H1 (cell line): ENCODE data around the gene PRR35. TPM values are rescaled to one million over a fixed set of nuclear protein-coding genes. Genes with fewer than 3 reads are reported as not detected.

Source experiments
- CTCF ChIA-PET: fragments of 300-600 bp; sonication (Branson Sonifier 250); formaldehyde crosslinking; loops from one replicate; lab custom pipeline; 2021; ENCODE audit not compliant: partially characterized antibody; lab: Charles Lee
- POLR2A ChIA-PET: fragments of 300-600 bp; sonication (Branson Sonifier 250); formaldehyde crosslinking; loops from one replicate; lab custom pipeline; 2021; ENCODE audit warnings: inconsistent platforms; ENCODE audit not compliant: partially characterized antibody; lab: Charles Lee
- DNase-seq, 2 experiments: peaks; one replicate each; pipeline versions ENCODE4 v3.0.0 to v3.0.0-alpha.2; 2010 to 2022; ENCODE audit warnings: low spot score in 2 of 2, low read depth in 1 of 2, mixed read lengths in 1 of 2
- FAIRE-seq: peaks from 2 replicates; lab custom pipeline; 2011; peaks lifted over from hg19 to GRCh38; lab: Jason Lieb, UNC
- H2AFZ ChIP-seq: 2 replicates; pipeline ENCODE4 v1.8.1; 2012; ENCODE audit warnings: low read length, inconsistent platforms
- H2AK5ac ChIP-seq: 2 replicates; pipeline ENCODE4 v1.6.1; 2013; ENCODE audit warnings: low read depth, low read length
- H2BK120ac ChIP-seq: replicated peaks from 2 replicates; pipeline ENCODE3; 2013; ENCODE audit warnings: low read depth, low read length, inconsistent platforms
- H2BK12ac ChIP-seq: 2 replicates; pipeline ENCODE4 v1.6.1; 2013; ENCODE audit warnings: low read depth, low read length
- H2BK15ac ChIP-seq: 2 replicates; pipeline ENCODE4 v1.6.1; 2013; ENCODE audit warnings: low read length
- H2BK20ac ChIP-seq: 2 replicates; pipeline ENCODE4 v1.6.1; 2013; ENCODE audit warnings: low read length
- H2BK5ac ChIP-seq: 2 replicates; pipeline ENCODE4 v1.6.1; 2013; ENCODE audit warnings: low read depth, low read length
- H3K14ac ChIP-seq: 2 replicates; pipeline ENCODE4 v1.6.1; 2013; ENCODE audit warnings: inconsistent platforms; ENCODE audit not compliant: insufficient read length
- H3K18ac ChIP-seq: 2 replicates; pipeline ENCODE4 v1.6.1; 2013; ENCODE audit warnings: low read length; ENCODE audit errors: extremely low read depth
- H3K23ac ChIP-seq: 2 replicates; pipeline ENCODE4 v1.6.1; 2013; ENCODE audit warnings: inconsistent platforms; ENCODE audit not compliant: insufficient read length
- H3K23me2 ChIP-seq: 2 replicates; pipeline ENCODE4 v1.6.1; 2013; ENCODE audit warnings: low read depth, low read length
- H3K27ac ChIP-seq: 2 replicates; pipeline ENCODE4 v1.6.1; 2011; ENCODE audit warnings: low read depth, low read length, inconsistent platforms
- H3K27me3 ChIP-seq, 4 experiments: replicated peaks in 1 of 4; 1 replicate in 1 of 4; 2 replicates in 3 of 4; pipeline versions ENCODE4 v1.6.1 to v1.8.1; 2011 to 2013; ENCODE audit warnings: low read length in 3 of 4, mild to moderate bottlenecking in 3 of 4, inconsistent platforms in 2 of 4, mixed read lengths in 2 of 4, moderate library complexity in 1 of 4; ENCODE audit not compliant: control insufficient read depth in 3 of 4, insufficient read depth in 3 of 4; ENCODE audit errors: extremely low read depth in 1 of 4
- H3K36me3 ChIP-seq, 4 experiments: 2 replicates each; pipeline versions ENCODE4 v1.6.1 to v1.8.1; 2011 to 2013; ENCODE audit warnings: mild to moderate bottlenecking in 4 of 4, low read length in 3 of 4, moderate library complexity in 2 of 4, control low read depth in 1 of 4, inconsistent platforms in 1 of 4; ENCODE audit not compliant: insufficient read depth in 4 of 4, control insufficient read depth in 2 of 4
- H3K4ac ChIP-seq: replicated peaks from 2 replicates; pipeline ENCODE3; 2013; ENCODE audit warnings: low read length, low read depth, mixed read lengths, inconsistent platforms; ENCODE audit not compliant: insufficient read length
- H3K4me1 ChIP-seq, 4 experiments: replicated peaks in 1 of 4; 1 replicate in 1 of 4; 2 replicates in 3 of 4; pipeline versions ENCODE4 v1.6.1 to v1.8.1; 2011 to 2013; ENCODE audit warnings: low read length in 3 of 4, inconsistent platforms in 2 of 4, mixed read lengths in 1 of 4; ENCODE audit not compliant: insufficient read depth in 4 of 4, control insufficient read depth in 3 of 4
- H3K4me2 ChIP-seq, 2 experiments: 2 replicates each; pipeline versions ENCODE4 v1.6.1 to v1.8.1; 2011 to 2013; ENCODE audit warnings: low read depth in 2 of 2, low read length in 2 of 2, control low read depth in 1 of 2, inconsistent platforms in 1 of 2, mild to moderate bottlenecking in 1 of 2; ENCODE audit not compliant: insufficient read depth in 1 of 2
- H3K4me3 ChIP-seq, 4 experiments: fragments of 200-600, 300-600 bp in 1 of 4; sonication (generic), shearing (Covaris generic), sonication (Bioruptor Twin) in 1 of 4; 2 replicates each; pipeline versions ENCODE4 v1.5.1 to v1.8.1; 2011 to 2016; ENCODE audit warnings: low read length in 4 of 4, low read depth in 3 of 4, control low read depth in 2 of 4, inconsistent platforms in 2 of 4, mild to moderate bottlenecking in 2 of 4, mixed read lengths in 1 of 4, moderate library complexity in 1 of 4; ENCODE audit not compliant: insufficient read depth in 2 of 4; ENCODE audit errors: extremely low read depth in 1 of 4
- H3K56ac ChIP-seq: replicated peaks from 2 replicates; pipeline ENCODE3; 2013; ENCODE audit warnings: low read depth, mild to moderate bottlenecking, mixed read lengths, low read length, inconsistent platforms; ENCODE audit not compliant: insufficient read length
- H3K79me1 ChIP-seq: 2 replicates; pipeline ENCODE4 v1.6.1; 2013; ENCODE audit warnings: low read depth, low read length, control low read depth
- H3K79me2 ChIP-seq, 2 experiments: 2 replicates each; pipeline versions ENCODE4 v1.6.1 to v1.8.1; 2012 to 2013; ENCODE audit warnings: low read length in 2 of 2, mild to moderate bottlenecking in 2 of 2, inconsistent platforms in 1 of 2; ENCODE audit not compliant: insufficient read depth in 2 of 2, control insufficient read depth in 1 of 2
- H3K9ac ChIP-seq, 4 experiments: replicated peaks in 1 of 4; 1 replicate in 1 of 4; 2 replicates in 3 of 4; pipeline versions ENCODE4 v1.6.1 to v1.8.1; 2011 to 2013; ENCODE audit warnings: low read depth in 3 of 4, low read length in 3 of 4, control low read depth in 2 of 4, mild to moderate bottlenecking in 2 of 4, moderate library complexity in 2 of 4, inconsistent platforms in 1 of 4; ENCODE audit errors: extremely low read depth in 1 of 4
- H3K9me3 ChIP-seq, 2 experiments: 2 replicates each; pipeline versions ENCODE4 v1.6.1 to v1.8.1; 2012 to 2013; ENCODE audit warnings: mild to moderate bottlenecking in 2 of 2, moderate library complexity in 2 of 2, control low read depth in 1 of 2, inconsistent platforms in 1 of 2, low read depth in 1 of 2, low read length in 1 of 2, mixed read lengths in 1 of 2; ENCODE audit not compliant: insufficient read depth in 2 of 2
- H4K20me1 ChIP-seq, 2 experiments: replicated peaks in 1 of 2; 2 replicates each; pipeline versions ENCODE3 to v1.8.1; 2011 to 2013; ENCODE audit warnings: inconsistent platforms in 2 of 2, low read length in 2 of 2, mild to moderate bottlenecking in 1 of 2; ENCODE audit not compliant: insufficient read depth in 2 of 2, control insufficient read depth in 1 of 2
- H4K5ac ChIP-seq: 2 replicates; pipeline ENCODE4 v1.6.1; 2013; ENCODE audit warnings: low read length, low read depth, mixed read lengths, inconsistent platforms; ENCODE audit not compliant: insufficient read length
- H4K8ac ChIP-seq: 2 replicates; pipeline ENCODE4 v1.8.0; 2013; ENCODE audit warnings: mild to moderate bottlenecking, moderate library complexity, low read length, inconsistent platforms; ENCODE audit not compliant: insufficient read depth; ENCODE audit errors: extremely low read depth
- H4K91ac ChIP-seq: replicated peaks from 2 replicates; pipeline ENCODE3; 2013; ENCODE audit warnings: low read length, mixed read lengths, inconsistent platforms; ENCODE audit not compliant: insufficient read length
- CHD1 ChIP-seq: IDR thresholded peaks from 2 replicates; pipeline ENCODE4 v1.6.1; 2012; ENCODE audit warnings: low read depth, low read length, improper control_type of control experiment
- GABPA ChIP-seq: IDR thresholded peaks from 2 replicates; pipeline ENCODE4 v1.6.1; 2011; ENCODE audit warnings: mild to moderate bottlenecking, low read length, moderate library complexity, borderline replicate concordance; ENCODE audit not compliant: insufficient read depth
- POU5F1 ChIP-seq: IDR thresholded peaks from 2 replicates; pipeline ENCODE4 v1.6.1; 2011; ENCODE audit warnings: low read depth, mild to moderate bottlenecking, low read length, moderate library complexity
- RNF2 ChIP-seq: fragments of 200-900, 300-1000 bp; sonication (generic); IDR thresholded peaks from 2 replicates; pipeline ENCODE4 v1.7.1; 2016; ENCODE audit warnings: borderline replicate concordance, low read depth, mild to moderate bottlenecking, antibody characterized with exemption, low read length; ENCODE audit not compliant: poor library complexity, severe bottlenecking; ENCODE audit errors: missing control alignments
- SAP30 ChIP-seq: fragments of 300-600 bp; sonication (generic); IDR thresholded peaks from 2 replicates; pipeline ENCODE4 v1.7.1; 2012; ENCODE audit warnings: low read length, moderate library complexity, mild to moderate bottlenecking, inconsistent platforms; ENCODE audit not compliant: insufficient read depth, insufficient replicate concordance
- WGBS, 2 experiments: shearing (Covaris generic) in 1 of 2; methylation state at CpG; one replicate each; pipeline versions ENCODE4 v1.1.6 to v1.1.7; 2013 to 2015; ENCODE audit warnings: low lambda C conversion rate in 2 of 2, mixed read lengths in 2 of 2, inconsistent platforms in 1 of 2, low coverage in 1 of 2, missing lambda C conversion rate in 1 of 2; ENCODE audit not compliant: insufficient replicate concordance in 2 of 2, insufficient coverage in 1 of 2, insufficient read length in 1 of 2; ENCODE audit errors: extremely low coverage in 1 of 2, missing lambda C conversion rate in 1 of 2; 5-methylcytosine and 5-hydroxymethylcytosine counted together
- polyA plus RNA-seq, 7 experiments: library from polyadenylated mRNA; depleted of rRNA in 3 of 7; stranded (reverse) in 5 of 7; unstranded in 2 of 7; fragments of >200 nt in 5 of 7; fragments of 200-250 nt in 2 of 7; gene quantifications; 1 replicate in 5 of 7; 2 replicates in 1 of 7; 4 replicates in 1 of 7; pipeline versions ENCODE4 v1.2.1 to v1.2.3, GENCODE V29; 2011 to 2013; ENCODE audit warnings: missing spikeins in 2 of 7, mixed read lengths in 2 of 7
- total RNA-seq: library from RNA; stranded (reverse); fragmentation: NEBNext Ultra II Directional; extraction: Animal tissue kit (Norgen Biotek cat#: 25700); gene quantifications from 2 replicates; pipeline ENCODE4 v1.2.1, GENCODE V29; 2021
- TF ChIP-seq, protein P1 (sequence below): IDR thresholded peaks from 2 replicates; pipeline ENCODE4 v1.6.1; 2012; ENCODE audit warnings: inconsistent platforms

Gene PRR35
- total and polyA plus RNA-seq, 2 of the 8 experiments (the other 6 are each of a cell fraction or from before 2014, with no cell fraction given): 0.38 to 0.50 TPM

DNA sequence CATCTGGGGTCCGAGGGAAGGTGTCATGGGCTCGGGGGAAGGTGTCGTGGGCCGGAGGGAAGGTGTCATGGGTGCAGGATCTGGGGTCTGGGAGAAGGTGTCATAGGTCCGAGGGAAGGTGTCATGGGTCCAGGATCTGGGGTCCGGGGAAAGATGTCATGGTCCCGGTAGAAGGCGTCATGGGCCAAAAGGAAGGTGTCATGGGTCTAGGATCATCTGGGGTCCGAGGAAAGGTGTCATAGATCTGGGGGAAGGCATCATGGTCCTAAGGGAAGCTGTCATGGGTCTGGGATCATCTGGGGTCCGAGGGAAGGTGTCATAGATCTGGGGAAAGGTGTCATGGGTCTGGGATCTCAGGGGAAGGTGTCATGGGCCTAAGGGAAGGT, 30.6 kb downstream of the PRR35 start:
- Histone ChIP-seq H3K79me1 (peaks cover 8% of the 10 kb centered on the region; the same call in 1 of the 2 replicates), H3K9me3 (no peaks in the 10 kb centered on the region), H3K36me3 (no peaks in the 10 kb centered on the region), H3K23me2 (peaks cover 9% of the 10 kb centered on the region), H3K27ac (no peak overlapping the region), H2BK15ac (no peak overlapping the region), H3K4me3 (peak overlapping the region; percentile 74 to 81 (median 78)), H3K4ac (no peak overlapping the region), H3K18ac (no peak overlapping the region), H4K20me1 (peaks cover 20 to 45% of the 10 kb centered on the region in 2 experiments), H2AFZ (no peak overlapping the region), H3K56ac (no peak overlapping the region), H2BK120ac (no peak overlapping the region), H2BK12ac (no peak overlapping the region; the same call in 1 of the 2 replicates), H3K23ac (no peak overlapping the region), H3K9ac (no peak overlapping the region), H4K8ac (no peak overlapping the region), H4K5ac (no peak overlapping the region), H3K4me2 (peak overlapping the region; percentile 81 to 96), H2BK5ac (no peak overlapping the region), H3K14ac (no peak overlapping the region), H3K79me2 (peaks cover 0 to 20% of the 10 kb centered on the region in 2 experiments; a peak in 2 of 4 replicates), H3K27me3 (peaks cover 0 to 38% (median 27%) of the 10 kb centered on the region in 4 experiments; a peak in 5 of 7 replicates), H2AK5ac (no peak overlapping the region), H2BK20ac (no peak overlapping the region), H3K4me1 (peaks cover 0 to 14% (median 7%) of the 10 kb centered on the region in 4 experiments; a peak in 4 of 7 replicates), H4K91ac (no peak overlapping the region)
- no peak for TF ChIP-seq GABPA
- peak; percentile 35 for TF ChIP-seq SAP30
- TF ChIP-seq, protein P1, sequence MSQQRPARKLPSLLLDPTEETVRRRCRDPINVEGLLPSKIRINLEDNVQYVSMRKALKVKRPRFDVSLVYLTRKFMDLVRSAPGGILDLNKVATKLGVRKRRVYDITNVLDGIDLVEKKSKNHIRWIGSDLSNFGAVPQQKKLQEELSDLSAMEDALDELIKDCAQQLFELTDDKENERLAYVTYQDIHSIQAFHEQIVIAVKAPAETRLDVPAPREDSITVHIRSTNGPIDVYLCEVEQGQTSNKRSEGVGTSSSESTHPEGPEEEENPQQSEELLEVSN: no peak
- TF ChIP-seq CHD1: no peak
- TF ChIP-seq POU5F1: no peak
- TF ChIP-seq RNF2: no peak
- FAIRE-seq: no peak
- ChIA-PET CTCF (interaction anchor here (0.8 to 1.9 kb wide), 4 partner anchors 13 to 28 kb away, joined by 3 to 6 read pairs (median 4); no protein-coding TSS in a partner anchor), POLR2A (interaction anchor here (0.7 to 1.3 kb wide), 6 partner anchors 9 to 1872 kb away, joined by 3 to 5 read pairs (median 4); partner anchors contain the start of genes METTL26 and WFIKKN1)
- DNase-seq: no peak
- 82% methylated on average over 10 of the region's 10 CpGs; no CpG with 5 or more reads in 1 of the 2 experiments for WGBS, 2 experiments
